IMR-90 (cell line): ENCODE measurements around the gene IDH3A. TPM values are rescaled to one million over a fixed set of nuclear protein-coding genes. Genes with fewer than 3 reads are reported as not detected.
A peak's percentile ranks its signal among the peaks of the same experiment; 100 is the strongest.

ENCODE experiments used
- ATAC-seq: fragments of 200-7000 bp; cut with Tn5 transposase; 2 replicates; pipeline ENCODE4 v1.9.1; 2020; ENCODE audit warnings: low read depth, mild to moderate bottlenecking, moderate library complexity
- BruUV-seq: library from RNA; stranded (reverse); fragments of 400-500 nt; replicated peaks from 2 replicates; lab custom pipeline; 2021; lab: Mats Ljungman, UMichigan
- CTCF ChIA-PET: fragments of 300-600 bp; formaldehyde crosslinking; extraction: SDS; loops from one replicate; lab custom pipeline; 2021; ENCODE audit warnings: antibody characterized with exemption; lab: Yijun Ruan, JAX
- POLR2A ChIA-PET: fragments of 300-600 bp; sonication (Branson Sonifier 250); formaldehyde crosslinking; loops from one replicate; lab custom pipeline; 2022; ENCODE audit warnings: antibody characterized with exemption; ENCODE audit not compliant: unreplicated experiment; lab: Charles Lee
- DNase-seq: peaks from one replicate; pipeline ENCODE4 v3.0.0; 2013
- H2AFZ ChIP-seq: replicated peaks from 2 replicates; pipeline ENCODE3; 2013; ENCODE audit warnings: low read length, mild to moderate bottlenecking; ENCODE audit not compliant: poor library complexity
- H2AK5ac ChIP-seq: 2 replicates; pipeline ENCODE4 v1.6.1; 2013; ENCODE audit warnings: low read depth, low read length, inconsistent platforms
- H2AK9ac ChIP-seq: replicated peaks from 2 replicates; pipeline ENCODE3; 2013; ENCODE audit warnings: mild to moderate bottlenecking, low read depth, low read length, moderate library complexity; ENCODE audit not compliant: poor library complexity
- H2BK120ac ChIP-seq: 2 replicates; pipeline ENCODE4 v1.6.1; 2013; ENCODE audit warnings: low read depth, low read length, inconsistent platforms
- H2BK15ac ChIP-seq: 3 replicates; pipeline ENCODE4 v1.6.1; 2013; ENCODE audit warnings: low read depth, low read length, inconsistent platforms
- H2BK20ac ChIP-seq: 2 replicates; pipeline ENCODE4 v1.6.1; 2013; ENCODE audit warnings: low read depth, mild to moderate bottlenecking, inconsistent platforms, low read length, moderate library complexity
- H2BK5ac ChIP-seq: 2 replicates; pipeline ENCODE4 v1.6.1; 2013; ENCODE audit warnings: mild to moderate bottlenecking, low read depth, low read length, inconsistent platforms; ENCODE audit not compliant: poor library complexity, severe bottlenecking
- H3K14ac ChIP-seq: replicated peaks from 2 replicates; pipeline ENCODE4 v1.6.1; 2013; ENCODE audit warnings: low read depth, low read length, inconsistent platforms
- H3K18ac ChIP-seq: 2 replicates; pipeline ENCODE4 v1.6.1; 2013; ENCODE audit warnings: low read depth, low read length, control low read depth
- H3K23ac ChIP-seq: 2 replicates; pipeline ENCODE4 v1.6.1; 2013; ENCODE audit warnings: low read depth, low read length, inconsistent platforms
- H3K27ac ChIP-seq: 2 replicates; pipeline ENCODE4 v1.5.1; 2013; ENCODE audit warnings: mild to moderate bottlenecking, control low read depth, low read length; ENCODE audit not compliant: insufficient read depth
- H3K27me3 ChIP-seq: 2 replicates; pipeline ENCODE4 v1.6.1; 2013; ENCODE audit warnings: low read length; ENCODE audit not compliant: control insufficient read depth, insufficient read depth
- H3K36me3 ChIP-seq: 2 replicates; pipeline ENCODE4 v1.6.1; 2013; ENCODE audit warnings: low read length, mixed read lengths; ENCODE audit not compliant: control insufficient read depth, insufficient read depth
- H3K4ac ChIP-seq: 2 replicates; pipeline ENCODE4 v1.6.1; 2013; ENCODE audit warnings: low read depth, low read length, inconsistent platforms
- H3K4me1 ChIP-seq: 2 replicates; pipeline ENCODE4 v1.6.1; 2013; ENCODE audit warnings: low read length, mixed read lengths; ENCODE audit not compliant: control insufficient read depth, insufficient read depth
- H3K4me2 ChIP-seq: 2 replicates; pipeline ENCODE4 v1.6.1; 2013; ENCODE audit warnings: low read depth, mild to moderate bottlenecking, control low read depth, low read length, moderate library complexity
- H3K4me3 ChIP-seq: 2 replicates; pipeline ENCODE4 v1.5.1; 2013; ENCODE audit warnings: low read depth, mild to moderate bottlenecking, control low read depth, low read length, moderate library complexity; ENCODE audit not compliant: insufficient read depth
- H3K56ac ChIP-seq: 2 replicates; pipeline ENCODE4 v1.6.1; 2013; ENCODE audit warnings: low read length, inconsistent platforms; ENCODE audit not compliant: insufficient read depth; ENCODE audit errors: extremely low read depth
- H3K79me1 ChIP-seq, 2 experiments: 2 replicates each; pipeline ENCODE4 v1.6.1; 2013; ENCODE audit warnings: low read length in 2 of 2, inconsistent platforms in 1 of 2, low read depth in 1 of 2
- H3K9ac ChIP-seq: 2 replicates; pipeline ENCODE4 v1.6.1; 2013; ENCODE audit warnings: low read depth, low read length, control low read depth
- H3K9me1 ChIP-seq: 2 replicates; pipeline ENCODE4 v1.6.1; 2013; ENCODE audit warnings: low read length, inconsistent platforms; ENCODE audit not compliant: insufficient read depth
- H3K9me3 ChIP-seq: 2 replicates; pipeline ENCODE4 v1.6.1; 2013; ENCODE audit warnings: low read length; ENCODE audit not compliant: control insufficient read depth, insufficient read depth
- H4K20me1 ChIP-seq: 2 replicates; pipeline ENCODE4 v1.6.1; 2013; ENCODE audit warnings: low read length, inconsistent platforms; ENCODE audit not compliant: insufficient read depth
- H4K5ac ChIP-seq: 2 replicates; pipeline ENCODE4 v1.6.1; 2013; ENCODE audit warnings: mild to moderate bottlenecking, low read depth, low read length, control low read depth
- H4K8ac ChIP-seq, 2 experiments: 2 replicates each; pipeline ENCODE4 v1.6.1; 2013; ENCODE audit warnings: low read depth in 2 of 2, low read length in 2 of 2, control low read depth in 1 of 2, inconsistent platforms in 1 of 2
- H4K91ac ChIP-seq: 2 replicates; pipeline ENCODE4 v1.6.1; 2013; ENCODE audit warnings: low read depth, low read length, inconsistent platforms; ENCODE audit not compliant: insufficient read depth
- BHLHE40 ChIP-seq: fragments of 150-350 bp; IDR thresholded peaks from 2 replicates; pipeline ENCODE4 v1.6.1; 2016; ENCODE audit warnings: mild to moderate bottlenecking, low read depth, low read length
- FOS ChIP-seq: fragments of 150-350 bp; IDR thresholded peaks from 2 replicates; pipeline ENCODE4 v1.6.1; 2016; ENCODE audit warnings: low read depth, low read length
- MXI1 ChIP-seq: IDR thresholded peaks from 2 replicates; pipeline ENCODE4 v1.6.1; 2012; ENCODE audit warnings: low read depth, mild to moderate bottlenecking, low read length, moderate library complexity, borderline replicate concordance
- RAD21 ChIP-seq: IDR thresholded peaks from 2 replicates; pipeline ENCODE4 v1.6.1; 2012; ENCODE audit warnings: low read length, improper control_type of control experiment
- WGBS, 2 experiments: methylation state at CpG; one replicate each; pipeline versions ENCODE4 v1.1.5 to v1.1.7; 2013; ENCODE audit warnings: missing lambda C conversion rate in 2 of 2; ENCODE audit not compliant: insufficient read length in 1 of 2; ENCODE audit errors: extremely low coverage in 2 of 2; 5-methylcytosine and 5-hydroxymethylcytosine counted together
- dilution Hi-C: fragments of 300-500 bp; cut with HindIII; formaldehyde crosslinking; loops from one replicate; pipeline ENCODE4 v1.14.3; 2018; ENCODE audit warnings: low sequenced_read_pairs; ENCODE audit not compliant: unreplicated experiment
- in situ Hi-C: fragments of 300-500 bp; cut with MboI; formaldehyde crosslinking; loops from 3 replicates; pipeline ENCODE4 v1.14.3; 2019; ENCODE audit warnings: low sequenced_read_pairs, inconsistent platforms, mixed read lengths
- intact Hi-C: fragments of 100-400 bp; cut with micrococcal nuclease; formaldehyde crosslinking; loops from 2 replicates; pipeline ENCODE4 v1.10.0; 2022
- polyA plus RNA-seq, 3 experiments: library from polyadenylated mRNA; depleted of rRNA; stranded (reverse); fragments of >200 nt; gene quantifications; 2 replicates each; pipeline ENCODE4 v1.2.3, GENCODE V29; 2012; ENCODE audit warnings: low replicate concordance in 1 of 3
- total RNA-seq: library from RNA; depleted of rRNA; stranded (reverse); fragments of >200 nt; gene quantifications from 2 replicates; pipeline ENCODE4 v1.2.3, GENCODE V29; 2012
- TF ChIP-seq, protein P1 (sequence below): conservative IDR thresholded peaks from 2 replicates; pipeline ENCODE4 v1.5.1; 2012; ENCODE audit warnings: mild to moderate bottlenecking, low read depth, low read length, improper control_type of control experiment

IDH3A gene
- total and polyA plus RNA-seq, 2 of the 4 experiments (the other 2 are of a cell fraction): 34.5 to 47.7 TPM

DNA sequence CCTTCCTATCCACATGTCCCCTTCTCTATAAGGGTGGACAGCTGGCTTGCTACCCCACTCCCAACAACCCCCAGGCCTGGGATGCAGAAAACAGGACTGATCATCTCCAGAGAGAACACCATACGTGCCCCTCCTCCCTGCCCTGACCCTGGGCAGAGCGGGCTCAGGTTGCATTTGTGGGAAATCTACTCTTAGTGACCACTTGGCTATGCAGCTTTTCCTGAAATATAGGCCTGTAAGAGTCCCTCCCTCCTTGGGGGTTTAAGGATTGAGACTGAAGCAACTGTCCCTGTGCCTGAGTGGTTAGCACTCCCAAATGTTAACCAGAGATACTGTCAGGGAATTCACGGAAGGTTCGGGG is 45.1 kb upstream of the IDH3A start:
- no peak overlapping the region for H3K23ac ChIP-seq
- H3K27ac ChIP-seq: no peak overlapping the region
- H3K4me2 ChIP-seq: no peak overlapping the region
- H2BK5ac ChIP-seq: no peak overlapping the region
- no peaks in the 10 kb centered on the region for H3K36me3 ChIP-seq
- WGBS, 2 experiments: 100% methylated on average over 2 of the region's 4 CpGs; no CpG with 5 or more reads in 1 of the 2 experiments
- no peak overlapping the region for H3K56ac ChIP-seq
- peaks cover 10% of the 10 kb centered on the region for H3K27me3 ChIP-seq
- no peak overlapping the region for H2AK9ac ChIP-seq
- CTCF ChIA-PET: no interaction called here
- peak overlapping the region; percentile 30; the same call in 1 of the 2 replicates for H2AK5ac ChIP-seq
- H4K5ac ChIP-seq: no peak overlapping the region
- in situ Hi-C loops (no loop called here), intact Hi-C loops (no loop called here), dilution Hi-C loops (no loop called here)
- no peaks in the 10 kb centered on the region for H3K9me3 ChIP-seq
- H3K4me1 ChIP-seq: peaks cover 2% of the 10 kb centered on the region; the same call in 1 of the 2 replicates
- H4K8ac ChIP-seq: no peak overlapping the region
- no peak overlapping the region for H3K9ac ChIP-seq
- no peak overlapping the region for H4K91ac ChIP-seq
- H3K4me3 ChIP-seq: no peak overlapping the region
- no peak overlapping the region for H2BK15ac ChIP-seq
- no peak overlapping the region for H2AFZ ChIP-seq
- no peak overlapping the region for H2BK120ac ChIP-seq
- ATAC-seq (no peak), DNase-seq (no peak)
- no peak overlapping the region for H3K14ac ChIP-seq
- peaks cover 8% of the 10 kb centered on the region; the same call in 1 of the 2 replicates for H4K20me1 ChIP-seq
- H3K4ac ChIP-seq: no peak overlapping the region
- no peaks in the 10 kb centered on the region for H3K9me1 ChIP-seq
- BruUV-seq: no TSS peak
- H3K18ac ChIP-seq: no peak overlapping the region
- POLR2A ChIA-PET: no interaction called here
- H3K79me1 ChIP-seq: no peaks in the 10 kb centered on the region
- no peak overlapping the region for H2BK20ac ChIP-seq
- no peak for TF ChIP-seq FOS
- no peak for TF ChIP-seq RAD21
- TF ChIP-seq, protein P1, sequence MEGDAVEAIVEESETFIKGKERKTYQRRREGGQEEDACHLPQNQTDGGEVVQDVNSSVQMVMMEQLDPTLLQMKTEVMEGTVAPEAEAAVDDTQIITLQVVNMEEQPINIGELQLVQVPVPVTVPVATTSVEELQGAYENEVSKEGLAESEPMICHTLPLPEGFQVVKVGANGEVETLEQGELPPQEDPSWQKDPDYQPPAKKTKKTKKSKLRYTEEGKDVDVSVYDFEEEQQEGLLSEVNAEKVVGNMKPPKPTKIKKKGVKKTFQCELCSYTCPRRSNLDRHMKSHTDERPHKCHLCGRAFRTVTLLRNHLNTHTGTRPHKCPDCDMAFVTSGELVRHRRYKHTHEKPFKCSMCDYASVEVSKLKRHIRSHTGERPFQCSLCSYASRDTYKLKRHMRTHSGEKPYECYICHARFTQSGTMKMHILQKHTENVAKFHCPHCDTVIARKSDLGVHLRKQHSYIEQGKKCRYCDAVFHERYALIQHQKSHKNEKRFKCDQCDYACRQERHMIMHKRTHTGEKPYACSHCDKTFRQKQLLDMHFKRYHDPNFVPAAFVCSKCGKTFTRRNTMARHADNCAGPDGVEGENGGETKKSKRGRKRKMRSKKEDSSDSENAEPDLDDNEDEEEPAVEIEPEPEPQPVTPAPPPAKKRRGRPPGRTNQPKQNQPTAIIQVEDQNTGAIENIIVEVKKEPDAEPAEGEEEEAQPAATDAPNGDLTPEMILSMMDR: no peak
- no peak for TF ChIP-seq BHLHE40
- TF ChIP-seq MXI1: no peak
